K562 (cell line): ENCODE measurements around the gene CLIC5. TPM values are rescaled to one million over a fixed set of nuclear protein-coding genes. Genes with fewer than 3 reads are reported as not detected.

Source experiments
- ATAC-seq: fragments of 200-7000 bp; cut with Tn5 transposase; 3 replicates; pipeline ENCODE4 v1.9.1; 2020; ENCODE audit warnings: moderate library complexity
- BruUV-seq: library from RNA; stranded (reverse); fragments of 400-500 nt; replicated peaks from 2 replicates; lab custom pipeline; 2021; lab: Mats Ljungman, UMichigan
- CTCF ChIA-PET: fragments of 300-600 bp; formaldehyde crosslinking; extraction: SDS; loops from one replicate; lab custom pipeline; 2021; ENCODE audit warnings: low intra/inter-chr PET ratio; lab: Yijun Ruan, JAX
- POLR2A ChIA-PET: fragments of 300-600, 350-650 bp; sonication (Branson Sonifier 250); formaldehyde crosslinking; extraction: SDS; loops from one replicate; lab custom pipeline; 2021; ENCODE audit warnings: antibody characterized with exemption, inconsistent platforms; lab: Yijun Ruan, JAX
- DNase-seq, 4 experiments: peaks; one replicate each; pipeline versions ENCODE4 v3.0.0 to v3.0.0-alpha.2; 2011 to 2018; ENCODE audit warnings: low spot score in 3 of 4, mixed read lengths in 3 of 4; ENCODE audit errors: extremely low read depth in 1 of 4
- FAIRE-seq: peaks from 2 replicates; lab custom pipeline; 2011; peaks lifted over from hg19 to GRCh38; lab: Jason Lieb, UNC
- H2AFZ ChIP-seq: 2 replicates; pipeline ENCODE4 v1.6.0; 2011; ENCODE audit warnings: low read depth, low read length, control low read depth, inconsistent platforms
- H3K27ac ChIP-seq: fragments of 200-600 bp; 3 replicates; pipeline ENCODE4 v1.8.0; 2011; ENCODE audit warnings: low read depth, mild to moderate bottlenecking, control low read depth, inconsistent platforms, low read length, moderate library complexity, mixed read lengths; ENCODE audit errors: extremely low read depth
- H3K27me3 ChIP-seq, 2 experiments: fragments of 300-600 bp in 1 of 2; 2 replicates in 1 of 2; 3 replicates in 1 of 2; pipeline versions ENCODE4 v1.6.0 to v1.8.0; 2011; ENCODE audit warnings: inconsistent platforms in 2 of 2, low read length in 2 of 2, mild to moderate bottlenecking in 1 of 2, mixed read lengths in 1 of 2, moderate library complexity in 1 of 2; ENCODE audit not compliant: control insufficient read depth in 2 of 2, insufficient read depth in 2 of 2
- H3K36me3 ChIP-seq: fragments of 300-600 bp; 3 replicates; pipeline ENCODE4 v1.8.0; 2011; ENCODE audit warnings: mild to moderate bottlenecking, low read length, inconsistent platforms; ENCODE audit not compliant: control insufficient read depth, insufficient read depth
- H3K4me1 ChIP-seq, 2 experiments: fragments of 200-600 bp in 1 of 2; replicated peaks in 1 of 2; 2 replicates in 1 of 2; 3 replicates in 1 of 2; pipeline versions ENCODE4 v1.5.1 to v1.8.0; 2011; ENCODE audit warnings: inconsistent platforms in 2 of 2, low read length in 2 of 2, mild to moderate bottlenecking in 1 of 2, mixed read lengths in 1 of 2, moderate library complexity in 1 of 2; ENCODE audit not compliant: control insufficient read depth in 2 of 2, insufficient read depth in 2 of 2
- H3K4me2 ChIP-seq: 2 replicates; pipeline ENCODE4 v1.6.1; 2011; ENCODE audit warnings: low read length, control low read depth, inconsistent platforms, mixed read lengths; ENCODE audit not compliant: insufficient read depth
- H3K4me3 ChIP-seq: fragments of 200-600 bp; sonication (generic), shearing (Covaris generic); 2 replicates; pipeline ENCODE4 v1.5.1; 2016; ENCODE audit warnings: control low read depth, inconsistent platforms
- H3K79me2 ChIP-seq: fragments of 200-600 bp; 3 replicates; pipeline ENCODE4 v1.8.0; 2011; ENCODE audit warnings: low read length, inconsistent platforms; ENCODE audit not compliant: control insufficient read depth, insufficient read depth
- H3K9ac ChIP-seq, 2 experiments: 2 replicates each; pipeline versions ENCODE4 v1.6.0 to v1.6.1; 2011; ENCODE audit warnings: low read depth in 2 of 2, low read length in 2 of 2, control low read depth in 1 of 2, inconsistent platforms in 1 of 2, mild to moderate bottlenecking in 1 of 2, mixed read lengths in 1 of 2; ENCODE audit not compliant: insufficient read depth in 1 of 2
- H3K9me1 ChIP-seq: one replicate; pipeline ENCODE4 v1.6.0; 2011; ENCODE audit warnings: inconsistent platforms, mild to moderate bottlenecking, low read length, moderate library complexity; ENCODE audit not compliant: control insufficient read depth, insufficient read depth
- H3K9me3 ChIP-seq: replicated peaks from 2 replicates; pipeline ENCODE4 v1.5.1; 2011; ENCODE audit warnings: low read depth, low read length, inconsistent platforms; ENCODE audit not compliant: control insufficient read depth, insufficient read depth
- H4K20me1 ChIP-seq: replicated peaks from 2 replicates; pipeline ENCODE4 v1.6.1; 2011; ENCODE audit warnings: low read length, inconsistent platforms, mixed read lengths; ENCODE audit not compliant: control insufficient read depth, insufficient read depth
- CREB1 ChIP-seq, 2 experiments: sonication (generic) in 1 of 2; formaldehyde crosslinking in 1 of 2; IDR thresholded peaks; 2 replicates each; pipeline versions ENCODE4 v1.6.1 to v1.8.0; 2012 to 2022; ENCODE audit warnings: inconsistent platforms in 1 of 2, mild to moderate bottlenecking in 1 of 2, missing genetic modification reagents in 1 of 2, moderate library complexity in 1 of 2
- EP400 ChIP-seq: fragments of 450-650 bp; IDR thresholded peaks from 2 replicates; pipeline ENCODE4 v1.6.1; 2017; ENCODE audit warnings: antibody characterized with exemption, mild to moderate bottlenecking, moderate library complexity
- FOXP1 ChIP-seq: sonication (generic); formaldehyde crosslinking; IDR thresholded peaks from 2 replicates; pipeline ENCODE4 v1.8.0; 2022; ENCODE audit warnings: mild to moderate bottlenecking, missing genetic modification reagents
- IFI16 ChIP-seq: fragments of 250-450 bp; sonication (Bioruptor Pico); IDR thresholded peaks from 2 replicates; pipeline ENCODE4 v2.1.2; 2022; ENCODE audit warnings: mild to moderate bottlenecking, inconsistent platforms
- KDM4B ChIP-seq, 2 experiments: fragments of 450-650 bp in 1 of 2; sonication (generic) in 1 of 2; IDR thresholded peaks; 2 replicates each; pipeline ENCODE4 v1.6.1; 2016 to 2017; ENCODE audit warnings: borderline replicate concordance in 2 of 2, antibody characterized with exemption in 1 of 2, low read depth in 1 of 2, mild to moderate bottlenecking in 1 of 2
- NR3C1 ChIP-seq: sonication (generic); formaldehyde crosslinking; IDR thresholded peaks from 2 replicates; pipeline ENCODE4 v1.8.1; 2022; ENCODE audit warnings: missing genetic modification reagents
- RBM22 ChIP-seq: fragments of 200-400 bp; formaldehyde crosslinking; IDR thresholded peaks from 2 replicates; pipeline ENCODE4 v1.6.1; 2018; ENCODE audit warnings: low read length, low read depth; ENCODE audit not compliant: poor library complexity, severe bottlenecking
- ZBTB8A ChIP-seq: fragments of 450-650 bp; IDR thresholded peaks from 2 replicates; pipeline ENCODE4 v1.6.1; 2018; ENCODE audit warnings: mild to moderate bottlenecking, moderate library complexity; ENCODE audit not compliant: partially characterized antibody
- ZKSCAN8 ChIP-seq: fragments of 200-800 bp; sonication (Bioruptor generic); IDR thresholded peaks from 2 replicates; pipeline ENCODE4 v1.6.1; 2016; ENCODE audit warnings: missing genetic modification characterization, missing compliant biosample characterization
- ZNF175 ChIP-seq: fragments of 200-800 bp; sonication (Bioruptor generic); IDR thresholded peaks from 2 replicates; pipeline ENCODE4 v1.6.1; 2016; ENCODE audit warnings: low read depth, mild to moderate bottlenecking, missing genetic modification characterization, missing compliant biosample characterization
- ZNF561 ChIP-seq: fragments of 450-650 bp; formaldehyde crosslinking; conservative IDR thresholded peaks from 2 replicates; pipeline ENCODE4 v1.4.0; 2020; ENCODE audit warnings: mild to moderate bottlenecking, moderate library complexity
- in situ Hi-C: fragments of 300-500 bp; cut with MboI; formaldehyde crosslinking; loops from 4 replicates; pipeline ENCODE4 v1.15.0; 2018; ENCODE audit warnings: inconsistent platforms, mixed read lengths
- intact Hi-C: fragments of 100-400 bp; cut with micrococcal nuclease; formaldehyde crosslinking; loops from 2 replicates; pipeline ENCODE4 v1.14.2; 2022
- polyA plus RNA-seq, 8 experiments: library from polyadenylated mRNA; depleted of rRNA in 4 of 8; stranded (reverse) in 5 of 8; unstranded in 3 of 8; fragments of >200 nt; fragmentation: Nextera tagmentation in 2 of 8; fragmentation: Illumina TruSeq in 1 of 8; extraction: Ambion mirVana in 2 of 8; extraction: Trizol in 1 of 8; gene quantifications; 2 replicates each; pipeline versions ENCODE4 v1.2.1 to v1.2.3, GENCODE V29; 2011 to 2014; ENCODE audit warnings: inconsistent platforms in 1 of 8, missing spikeins in 1 of 8
- total RNA-seq, 7 experiments: library from RNA; depleted of rRNA in 6 of 7; stranded (reverse); fragments of >200 nt in 6 of 7; fragmentation: Illumina TruSeq in 2 of 7; extraction: Trizol in 2 of 7; gene quantifications; 2 replicates each; pipeline versions ENCODE4 v1.2.1 to v1.2.3, GENCODE V29; 2011 to 2021; ENCODE audit warnings: low replicate concordance in 1 of 7
- TF ChIP-seq, protein P1 (sequence below): sonication (generic); formaldehyde crosslinking; IDR thresholded peaks from 2 replicates; pipeline ENCODE4 v1.8.1; 2022; ENCODE audit warnings: missing genetic modification reagents
- TF ChIP-seq, protein P2 (sequence below): fragments of 450-650 bp; IDR thresholded peaks from 2 replicates; pipeline ENCODE4 v1.7.0; 2016; ENCODE audit warnings: borderline replicate concordance

CLIC5 gene
- total and polyA plus RNA-seq, 9 of the 15 experiments (the other 6 are each of a cell fraction or from before 2014, with no cell fraction given): 0.31 TPM; not detected in 8

DNA sequence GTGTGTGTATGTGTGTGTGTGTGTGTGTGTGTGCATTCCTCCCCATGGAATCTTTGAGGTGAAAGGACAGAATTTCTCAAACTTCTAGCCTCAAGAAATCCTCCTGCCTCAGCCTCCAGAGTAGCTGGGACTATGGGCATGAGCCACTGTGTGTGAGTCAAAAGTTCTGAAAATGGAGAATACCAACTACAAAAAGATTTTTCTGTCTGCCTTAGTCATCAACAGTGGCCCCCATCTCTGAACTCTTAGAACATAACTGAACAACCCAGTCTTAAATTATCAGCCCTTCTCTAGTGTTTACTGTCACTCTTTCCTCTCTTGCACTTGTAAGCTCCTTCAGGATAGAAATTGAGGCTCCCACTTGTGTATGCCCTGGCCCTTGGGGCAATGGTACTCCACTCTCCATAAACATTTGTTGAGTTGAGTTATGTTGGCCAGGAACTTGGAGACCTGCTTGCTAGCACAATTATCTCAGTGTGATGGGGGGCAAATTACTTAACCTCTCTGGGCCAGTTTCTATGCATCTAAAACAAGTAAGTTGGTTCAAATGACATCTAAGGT is 35.3 kb upstream of the CLIC5 start:
- Histone ChIP-seq H4K20me1 (no peaks in the 10 kb centered on the region), H2AFZ (no peak overlapping the region), H3K9me3 (no peaks in the 10 kb centered on the region), H3K4me3 (no peak overlapping the region), H3K36me3 (no peaks in the 10 kb centered on the region), H3K27ac (no peak overlapping the region), H3K9me1 (no peaks in the 10 kb centered on the region), H3K27me3 (no peaks in the 10 kb centered on the region), H3K9ac (no peak overlapping the region), H3K4me2 (no peak overlapping the region), H3K79me2 (no peaks in the 10 kb centered on the region), H3K4me1 (no peaks in the 10 kb centered on the region)
- in situ Hi-C loops (loop anchor here (25.0 kb wide), 1 partner anchor 936 kb away; no protein-coding TSS in a partner anchor), intact Hi-C loops (no loop called here)
- TF ChIP-seq FOXP1 (CRISPR knock-in tag) (no peak), EP400 (no peak), ZBTB8A (no peak), ZNF175 (CRISPR knock-in tag) (no peak), CREB1 (IDR thresholded peaks at IDR 0.05) (no peak), CREB1 (CRISPR knock-in tag; IDR thresholded peaks at IDR 0.05) (no peak), ZKSCAN8 (no peak), NR3C1 (CRISPR knock-in tag) (no peak), IFI16 (CRISPR knock-in tag) (no peak), ZNF561 (no peak), RBM22 (no peak), KDM4B (IDR thresholded peaks at IDR 0.05; ENCODE audit: borderline replicate concordance in 2 of 2, low read depth in 1 of 2) (no peak)
- TF ChIP-seq, protein P1, sequence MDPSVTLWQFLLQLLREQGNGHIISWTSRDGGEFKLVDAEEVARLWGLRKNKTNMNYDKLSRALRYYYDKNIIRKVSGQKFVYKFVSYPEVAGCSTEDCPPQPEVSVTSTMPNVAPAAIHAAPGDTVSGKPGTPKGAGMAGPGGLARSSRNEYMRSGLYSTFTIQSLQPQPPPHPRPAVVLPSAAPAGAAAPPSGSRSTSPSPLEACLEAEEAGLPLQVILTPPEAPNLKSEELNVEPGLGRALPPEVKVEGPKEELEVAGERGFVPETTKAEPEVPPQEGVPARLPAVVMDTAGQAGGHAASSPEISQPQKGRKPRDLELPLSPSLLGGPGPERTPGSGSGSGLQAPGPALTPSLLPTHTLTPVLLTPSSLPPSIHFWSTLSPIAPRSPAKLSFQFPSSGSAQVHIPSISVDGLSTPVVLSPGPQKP (CRISPR knock-in tag): no peak
- TF ChIP-seq, protein P2, sequence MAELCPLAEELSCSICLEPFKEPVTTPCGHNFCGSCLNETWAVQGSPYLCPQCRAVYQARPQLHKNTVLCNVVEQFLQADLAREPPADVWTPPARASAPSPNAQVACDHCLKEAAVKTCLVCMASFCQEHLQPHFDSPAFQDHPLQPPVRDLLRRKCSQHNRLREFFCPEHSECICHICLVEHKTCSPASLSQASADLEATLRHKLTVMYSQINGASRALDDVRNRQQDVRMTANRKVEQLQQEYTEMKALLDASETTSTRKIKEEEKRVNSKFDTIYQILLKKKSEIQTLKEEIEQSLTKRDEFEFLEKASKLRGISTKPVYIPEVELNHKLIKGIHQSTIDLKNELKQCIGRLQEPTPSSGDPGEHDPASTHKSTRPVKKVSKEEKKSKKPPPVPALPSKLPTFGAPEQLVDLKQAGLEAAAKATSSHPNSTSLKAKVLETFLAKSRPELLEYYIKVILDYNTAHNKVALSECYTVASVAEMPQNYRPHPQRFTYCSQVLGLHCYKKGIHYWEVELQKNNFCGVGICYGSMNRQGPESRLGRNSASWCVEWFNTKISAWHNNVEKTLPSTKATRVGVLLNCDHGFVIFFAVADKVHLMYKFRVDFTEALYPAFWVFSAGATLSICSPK: no peak
- CTCF ChIA-PET: interaction anchor here (1.0 kb wide), 1 partner anchor 39 kb away, joined by 3 read pairs; no protein-coding TSS in a partner anchor
- FAIRE-seq (no peak), ATAC-seq (no peak), DNase-seq (no peak)
- POLR2A ChIA-PET: no interaction called here
- no TSS peak for BruUV-seq
